Esophagus squamous epithelium (tissue), 4 donors: ENCODE measurements around the gene ADIRF.

Source experiments
- CTCF ChIP-seq, 6 experiments: fragments of 450-650 bp in 4 of 6; fragments of 200-600 bp in 2 of 6; sonication (generic) in 2 of 6; IDR thresholded peaks; one replicate each; pipeline ENCODE4 v1.5.1; 2016 to 2019; ENCODE audit warnings: antibody characterized with exemption in 6 of 6, mild to moderate bottlenecking in 4 of 6, moderate library complexity in 4 of 6
- POLR2A ChIP-seq, 4 donors: fragments of 450-650 bp; IDR thresholded peaks; one replicate each; pipeline ENCODE4 v1.6.1; 2017; ENCODE audit warnings: antibody characterized with exemption in 4 of 4, mild to moderate bottlenecking in 4 of 4, moderate library complexity in 3 of 4

DNA sequence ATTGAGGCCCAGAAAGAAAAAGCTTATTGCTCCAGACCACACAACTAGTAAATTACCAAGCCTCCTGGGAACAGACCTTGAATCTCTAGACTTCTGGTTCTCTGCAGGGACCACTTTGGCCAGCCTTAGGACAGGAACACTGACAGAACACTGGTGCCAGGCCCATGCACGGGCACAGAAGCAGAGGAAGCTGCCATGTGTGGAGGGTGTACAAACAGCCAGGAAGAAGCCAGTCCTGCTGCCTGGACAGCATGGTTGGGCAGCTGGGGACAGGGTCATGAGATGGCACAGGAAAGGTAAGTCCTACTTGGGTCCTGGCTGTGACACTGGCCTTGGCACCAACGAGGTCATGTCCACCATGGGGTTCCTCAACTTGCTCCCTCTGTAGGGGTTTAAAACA lies 30.0 kb upstream of the ADIRF start:
- no peak for TF ChIP-seq POLR2A (IDR thresholded peaks at IDR 0.05)
- TF ChIP-seq CTCF (IDR thresholded peaks at IDR 0.05) = no peak
